VCaP (cell line): ENCODE measurements around the gene KLRC4.
A peak's percentile ranks its signal among the peaks of the same experiment; 100 is the strongest.
"Not testable (repeated sequence)": the region's sequence is repeated elsewhere in the genome, so short reads cannot be mapped to it uniquely, and the experiment has no call there.

Experiments
- H3K27ac ChIP-seq: fragments of 450-650 bp; 2 replicates; pipeline ENCODE4 v1.5.1; 2017
- CTCF ChIP-seq: fragments of 450-650 bp; conservative IDR thresholded peaks from 2 replicates; pipeline ENCODE4 v1.5.1; 2017; ENCODE audit warnings: mild to moderate bottlenecking, moderate library complexity

KLRC4 gene

GRCh38 chr12:10430623-10431022 lies 21.1 kb upstream of the KLRC4 start:
- not testable (repeated sequence) for H3K27ac ChIP-seq

GRCh38 chr12:10425938-10426337 lies 16.4 kb upstream of the KLRC4 start:
- not testable (repeated sequence) for H3K27ac ChIP-seq

- H3K27ac ChIP-seq: not testable (repeated sequence)
Measured at GRCh38 chr12:10424260-10424899, 14.8 kb upstream of the KLRC4 start.

GRCh38 chr12:10422159-10422558 lies 12.6 kb upstream of the KLRC4 start:
- not testable (repeated sequence) for H3K27ac ChIP-seq

GRCh38 chr12:10420334-10420733 lies 10.8 kb upstream of the KLRC4 start, which contains the start of gene KLRC3:
Gene KLRC3 (minus strand): TSS chr12:10420595. CDS start chr12:10420550, 45 bp downstream.
- not testable (repeated sequence) for H3K27ac ChIP-seq

- TF ChIP-seq CTCF: no peak
- H3K27ac ChIP-seq: peak overlapping the region; percentile 73
Measured at GRCh38 chr12:10408842-10409241, 715 bp downstream of the KLRC4 start.

GRCh38 chr12:10406725-10407124 lies 2.8 kb downstream of the KLRC4 start:
- no peak for TF ChIP-seq CTCF
- no peak overlapping the region for H3K27ac ChIP-seq

- no peak for TF ChIP-seq CTCF
- H3K27ac ChIP-seq: no peak overlapping the region
Measured at GRCh38 chr12:10405294-10405693, 4.3 kb downstream of the KLRC4 start.

GRCh38 chr12:10404798-10405197 lies 4.8 kb downstream of the KLRC4 start:
- no peak overlapping the region for H3K27ac ChIP-seq
- TF ChIP-seq CTCF: no peak

- H3K27ac ChIP-seq: no peak overlapping the region
- TF ChIP-seq CTCF: no peak
Measured at GRCh38 chr12:10400829-10401228, 8.7 kb downstream of the KLRC4 start.

- no peak for TF ChIP-seq CTCF
- peak overlapping the region; percentile 95; the same call in 1 of the 2 replicates for H3K27ac ChIP-seq
Measured at GRCh38 chr12:10398168-10398567, 11.4 kb downstream of the KLRC4 start.
